Measurements from ENCODE around the gene C16orf96. TPM values are rescaled to one million over a fixed set of nuclear protein-coding genes. Genes with fewer than 3 reads are reported as not detected.

Gene C16orf96
- total RNA-seq, 1 experiment from 2014 or later: 0.15 TPM

DNA sequence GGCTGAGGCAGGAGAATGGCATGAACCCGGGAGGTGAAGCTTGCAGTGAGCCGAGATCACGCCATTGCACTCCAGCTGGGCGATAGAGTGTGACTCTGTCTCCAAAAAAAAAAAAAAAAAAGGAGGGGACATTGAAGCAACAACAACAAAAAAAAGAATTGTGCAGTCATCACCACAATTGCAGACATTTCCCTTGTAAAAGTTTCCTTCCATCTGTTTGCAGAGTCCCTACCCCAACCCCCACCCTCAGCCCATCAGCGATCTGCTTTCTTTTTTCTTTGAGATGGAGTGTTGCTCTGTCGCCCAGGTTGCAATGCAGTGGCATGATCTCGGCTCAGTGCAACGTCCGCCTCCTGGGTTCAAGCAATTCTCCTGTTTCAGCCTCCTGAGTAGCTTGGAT is 72.1 kb downstream of the C16orf96 start:
- H3K27me3 ChIP-seq (ENCODE audit: insufficient read depth, low read depth): no peaks in the 10 kb centered on the region
- CTCF ChIA-PET: interaction anchor here (0.6 kb wide), 1 partner anchor 361 kb away, joined by 4 read pairs; no protein-coding TSS in a partner anchor

GRCh38 chr16:4631444-4631843 is 75.3 kb downstream of the C16orf96 start:
- H3K9me3 ChIP-seq (ENCODE audit: insufficient read depth, low read depth): 0 out of 2 replicates have a peak, but pooled peaks cover 7% of the 10 kb centered on the region
- intact Hi-C loops (cut with micrococcal nuclease; ENCODE audit: unreplicated experiment): no loop called here
- no peak overlapping the region for H3K4me3 ChIP-seq
- ChIA-PET POLR2A (ENCODE audit: unreplicated experiment) (no interaction called here), CTCF (interaction anchor here (0.5 kb wide), 1 partner anchor 399 kb away, joined by 3 read pairs; no protein-coding TSS in a partner anchor)
- TF ChIP-seq EZH2 (IDR thresholded peaks at IDR 0.05; ENCODE audit: low read depth): no peak
- TF ChIP-seq CTCF (conservative IDR thresholded peaks at IDR 0.05): no peak
- H3K9me2 ChIP-seq (ENCODE audit: insufficient read depth): no peaks in the 10 kb centered on the region
- H2AFZ ChIP-seq: no peak overlapping the region
- no peak overlapping the region for H3K27ac ChIP-seq
- H3K79me2 ChIP-seq (ENCODE audit: low read depth): peaks cover 93% of the 10 kb centered on the region
- BruUV-seq (replicated peaks): no TSS peak
- H4K20me1 ChIP-seq (ENCODE audit: insufficient read depth): peaks cover 41% of the 10 kb centered on the region
- peaks cover 9% of the 10 kb centered on the region; the same call in 1 of the 2 replicates for H3K4me1 ChIP-seq (replicated peaks; ENCODE audit: insufficient read depth)
- peaks cover 6% of the 10 kb centered on the region for H3F3A ChIP-seq (ENCODE audit: insufficient read depth, low read depth)
- DNase-seq: no peak
- no peaks in the 10 kb centered on the region for H3K27me3 ChIP-seq (ENCODE audit: insufficient read depth, low read depth)
- no peaks in the 10 kb centered on the region for H3K36me3 ChIP-seq (ENCODE audit: low read depth)
- H3K4me2 ChIP-seq: no peak overlapping the region

More for the DNA sequence above, 72.1 kb downstream of the C16orf96 start:
- peaks cover 36% of the 10 kb centered on the region for H4K20me1 ChIP-seq (ENCODE audit: insufficient read depth)
- no peak for DNase-seq
- peaks cover 12% of the 10 kb centered on the region for H3F3A ChIP-seq (ENCODE audit: insufficient read depth, low read depth)
- TF ChIP-seq EZH2 (IDR thresholded peaks at IDR 0.05; ENCODE audit: low read depth) (no peak), CTCF (conservative IDR thresholded peaks at IDR 0.05) (no peak)
- H3K9me2 ChIP-seq (ENCODE audit: insufficient read depth): no peaks in the 10 kb centered on the region
- no TSS peak for BruUV-seq (replicated peaks)
- H3K4me1 ChIP-seq (replicated peaks; ENCODE audit: insufficient read depth): peaks cover 16% of the 10 kb centered on the region
- H3K4me3 ChIP-seq: no peak overlapping the region
- H3K9me3 ChIP-seq (ENCODE audit: insufficient read depth, low read depth): 0 out of 2 replicates have a peak, but pooled peaks cover 7% of the 10 kb centered on the region
- POLR2A ChIA-PET (ENCODE audit: unreplicated experiment): no interaction called here
- H3K79me2 ChIP-seq (ENCODE audit: low read depth): peaks cover 82% of the 10 kb centered on the region
- H3K27ac ChIP-seq: no peak overlapping the region
- intact Hi-C loops (cut with micrococcal nuclease; ENCODE audit: unreplicated experiment): no loop called here
- H3K4me2 ChIP-seq: no peak overlapping the region
- H2AFZ ChIP-seq: no peak overlapping the region
- no peaks in the 10 kb centered on the region for H3K36me3 ChIP-seq (ENCODE audit: low read depth)

DNA sequence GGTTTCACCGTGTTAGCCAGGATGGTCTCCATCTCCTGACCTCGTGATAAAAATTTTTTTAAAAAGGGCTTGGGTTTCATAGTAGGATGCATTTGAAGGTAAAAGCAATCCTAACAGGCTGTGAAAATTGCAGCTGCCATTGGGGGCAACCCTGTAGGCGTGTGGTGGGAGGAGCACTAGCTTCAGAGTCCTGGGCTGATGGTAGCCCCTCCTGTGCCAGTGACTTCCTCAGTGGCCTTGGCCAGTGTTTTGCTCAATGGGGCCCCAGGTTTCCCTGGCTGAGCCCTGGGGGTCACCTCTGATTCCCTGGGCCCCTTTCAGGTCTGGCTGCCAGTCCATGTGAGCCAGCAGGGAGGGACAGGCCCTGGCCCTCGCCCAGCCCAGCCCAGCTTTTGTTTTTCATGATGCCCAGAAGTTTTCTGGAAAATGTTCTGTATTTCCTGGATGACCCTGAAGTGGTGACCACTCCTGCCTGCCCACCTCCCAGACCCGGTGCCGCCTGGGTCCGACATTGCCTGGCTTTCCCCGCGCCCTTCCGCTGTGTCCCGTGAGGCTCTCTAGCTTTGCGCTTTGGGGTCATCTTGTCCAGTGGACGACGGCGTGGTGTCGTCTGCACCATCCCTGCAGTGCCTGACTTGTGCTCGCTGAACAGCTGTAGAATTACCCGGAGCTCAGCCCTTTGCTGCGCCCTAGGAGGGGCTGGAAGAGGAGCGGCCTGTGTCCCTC is 77.9 kb downstream of the C16orf96 start:
- Histone ChIP-seq H3K4me3 (no peak overlapping the region), H3K4me2 (no peak overlapping the region), H3F3A (ENCODE audit: insufficient read depth, low read depth) (peaks cover 6% of the 10 kb centered on the region), H3K4me1 (replicated peaks; ENCODE audit: insufficient read depth) (peaks cover 9% of the 10 kb centered on the region; the same call in 1 of the 2 replicates), H3K9me2 (ENCODE audit: insufficient read depth) (no peaks in the 10 kb centered on the region), H3K9me3 (ENCODE audit: insufficient read depth, low read depth) (0 out of 2 replicates have a peak, but pooled peaks cover 7% of the 10 kb centered on the region), H3K27me3 (ENCODE audit: insufficient read depth, low read depth) (no peaks in the 10 kb centered on the region), H4K20me1 (ENCODE audit: insufficient read depth) (peaks cover 38% of the 10 kb centered on the region), H3K36me3 (ENCODE audit: low read depth) (no peaks in the 10 kb centered on the region), H3K79me2 (ENCODE audit: low read depth) (peaks cover 83% of the 10 kb centered on the region), H2AFZ (no peak overlapping the region), H3K27ac (no peak overlapping the region)
- ChIA-PET POLR2A (ENCODE audit: unreplicated experiment) (interaction anchor here (0.6 kb wide), 1 partner anchor 871 kb away, joined by 4 read pairs; no protein-coding TSS in a partner anchor), CTCF (no interaction called here)
- BruUV-seq (replicated peaks): no TSS peak
- DNase-seq: no peak
- TF ChIP-seq EZH2 (IDR thresholded peaks at IDR 0.05; ENCODE audit: low read depth) (no peak), CTCF (conservative IDR thresholded peaks at IDR 0.05) (no peak)
- intact Hi-C loops (cut with micrococcal nuclease; ENCODE audit: unreplicated experiment): no loop called here
